B cell (primary cell): ENCODE measurements around the gene XRCC3. TPM values are rescaled to one million over a fixed set of nuclear protein-coding genes. Genes with fewer than 3 reads are reported as not detected.

Experiments
- ATAC-seq: fragments of 200-7000 bp; cut with Tn5 transposase; one replicate; pipeline ENCODE4 v1.10.0; 2021; ENCODE audit warnings: low read depth, mild to moderate bottlenecking, moderate number of reproducible peaks, moderate library complexity
- CTCF ChIA-PET: fragments of 350-600 bp; sonication (Branson Sonifier 250); formaldehyde crosslinking; loops from one replicate; lab custom pipeline; 2021; ENCODE audit warnings: antibody characterized with exemption, inconsistent platforms; lab: Charles Lee
- POLR2A ChIA-PET: fragments of 350-600 bp; sonication (Branson Sonifier 250); formaldehyde crosslinking; loops from one replicate; lab custom pipeline; 2021; ENCODE audit warnings: antibody characterized with exemption; lab: Charles Lee
- DNase-seq: peaks from one replicate; pipeline ENCODE4 v3.0.0; 2013
- H2AFZ ChIP-seq: 2 replicates; pipeline ENCODE4 v1.6.1; 2012; ENCODE audit warnings: mild to moderate bottlenecking, low read depth, low read length; ENCODE audit not compliant: insufficient read depth, poor library complexity, severe bottlenecking
- H3K27ac ChIP-seq, 2 donors: 1 replicate in 1 of 2; 2 replicates in 1 of 2; pipeline ENCODE4 v1.5.1; 2012 to 2013; ENCODE audit warnings: low read length in 2 of 2, mild to moderate bottlenecking in 2 of 2, moderate library complexity in 1 of 2
- H3K27me3 ChIP-seq, 4 experiments: fragments of 200-600 bp in 1 of 4; sonication (generic) in 1 of 4; replicated peaks in 1 of 4; 1 replicate in 2 of 4; 2 replicates in 2 of 4; pipeline versions ENCODE4 v1.6.1 to v1.7.0; 2013 to 2016; ENCODE audit warnings: low read length in 3 of 4, mild to moderate bottlenecking in 2 of 4, mixed read lengths in 1 of 4, moderate library complexity in 1 of 4; ENCODE audit not compliant: insufficient read depth in 4 of 4, control insufficient read depth in 3 of 4; ENCODE audit errors: control extremely low read depth in 1 of 4
- H3K36me3 ChIP-seq, 2 experiments: replicated peaks in 1 of 2; 1 replicate in 1 of 2; 2 replicates in 1 of 2; pipeline versions ENCODE4 v1.6.1 to v1.7.1; 2013; ENCODE audit warnings: low read length in 1 of 2; ENCODE audit not compliant: insufficient read depth in 2 of 2, control insufficient read depth in 1 of 2; ENCODE audit errors: control extremely low read depth in 1 of 2, extremely low read depth in 1 of 2
- H3K4me1 ChIP-seq, 2 donors: fragments of 200-600 bp in 1 of 2; sonication (generic) in 1 of 2; 1 replicate in 1 of 2; 2 replicates in 1 of 2; pipeline versions ENCODE4 v1.5.1 to v1.6.1; 2013 to 2017; ENCODE audit warnings: low read length in 2 of 2; ENCODE audit not compliant: control insufficient read depth in 2 of 2, insufficient read depth in 2 of 2
- H3K4me2 ChIP-seq: replicated peaks from 2 replicates; pipeline ENCODE3; 2012; ENCODE audit warnings: mild to moderate bottlenecking, low read depth, low read length; ENCODE audit not compliant: poor library complexity, severe bottlenecking
- H3K4me3 ChIP-seq, 5 experiments: fragments of 200-600 bp in 1 of 5; sonication (generic) in 1 of 5; 1 replicate in 3 of 5; 2 replicates in 2 of 5; pipeline versions ENCODE4 v1.5.1 to v1.7.0; 2011 to 2016; ENCODE audit warnings: low read length in 4 of 5, mild to moderate bottlenecking in 4 of 5, low read depth in 2 of 5, control low read depth in 1 of 5, moderate library complexity in 1 of 5; ENCODE audit not compliant: insufficient read depth in 1 of 5; ENCODE audit errors: control extremely low read depth in 1 of 5, extremely low read depth in 1 of 5
- H3K79me2 ChIP-seq: fragments of 200-600 bp; sonication (generic); one replicate; pipeline ENCODE4 v1.6.0; 2016; ENCODE audit warnings: low read length; ENCODE audit not compliant: control insufficient read depth, insufficient read depth
- H3K9ac ChIP-seq: fragments of 200-600 bp; sonication (generic); 2 replicates; pipeline ENCODE4 v1.6.1; 2017; ENCODE audit warnings: mild to moderate bottlenecking, low read length, moderate library complexity
- H3K9me3 ChIP-seq, 3 donors: one replicate each; pipeline versions ENCODE4 v1.6.1 to v1.7.1; 2013; ENCODE audit warnings: low read length in 2 of 3; ENCODE audit not compliant: control insufficient read depth in 2 of 3, insufficient read depth in 1 of 3; ENCODE audit errors: control extremely low read depth in 1 of 3
- H4K20me1 ChIP-seq: 2 replicates; pipeline ENCODE4 v1.6.0; 2012; ENCODE audit warnings: mild to moderate bottlenecking, low read length; ENCODE audit not compliant: insufficient read depth, control insufficient read depth, poor library complexity, severe bottlenecking
- H3K27ac Mint-ChIP-seq: one replicate; pipeline ENCODE4 v1.8.0; 2021; ENCODE audit warnings: mixed read lengths
- H3K27me3 Mint-ChIP-seq: one replicate; pipeline ENCODE4 v1.8.0; 2021; ENCODE audit warnings: mixed read lengths
- H3K4me1 Mint-ChIP-seq: one replicate; pipeline ENCODE4 v1.8.0; 2021; ENCODE audit warnings: mixed read lengths
- H3K4me3 Mint-ChIP-seq: one replicate; pipeline ENCODE4 v1.8.0; 2021; ENCODE audit warnings: mixed read lengths
- H3K9me3 Mint-ChIP-seq: one replicate; pipeline ENCODE4 v1.8.0; 2022; ENCODE audit warnings: mixed read lengths; ENCODE audit not compliant: insufficient read depth
- EZH2 ChIP-seq: IDR thresholded peaks from 2 replicates; pipeline ENCODE4 v1.6.1; 2012; ENCODE audit warnings: borderline replicate concordance, low read depth, mild to moderate bottlenecking, moderate library complexity, low read length; ENCODE audit not compliant: insufficient read depth, poor library complexity, severe bottlenecking
- WGBS: methylation state at CpG from one replicate; pipeline ENCODE4 v1.1.5; 2013; ENCODE audit warnings: missing lambda C conversion rate; ENCODE audit not compliant: insufficient coverage; 5-methylcytosine and 5-hydroxymethylcytosine counted together
- intact Hi-C: fragments of 100-400 bp; cut with micrococcal nuclease; formaldehyde crosslinking; loops from one replicate; pipeline ENCODE4 v1.10.0; 2022
- polyA plus RNA-seq: library from polyadenylated mRNA; depleted of rRNA; stranded (reverse); fragments of >200 nt; gene quantifications from 2 replicates; pipeline ENCODE4 v1.2.3, GENCODE V29; 2012
- total RNA-seq, 2 donors: library from RNA; stranded (reverse); fragments of 120-200 nt in 1 of 2; gene quantifications; 1 replicate in 1 of 2; 2 replicates in 1 of 2; pipeline versions ENCODE4 v1.2.3 to v1.2.4, GENCODE V29; 2013 to 2022
- TF ChIP-seq, protein P1 (sequence below): fragments of 200-600 bp; IDR thresholded peaks from one replicate; pipeline ENCODE4 v1.8.0; 2022; ENCODE audit warnings: antibody characterized with exemption, mild to moderate bottlenecking

XRCC3 gene
- total and polyA plus RNA-seq, 2 donors (not counting 1 experiment from before 2014, with no cell fraction given), result 18.0 to 19.7 TPM

DNA sequence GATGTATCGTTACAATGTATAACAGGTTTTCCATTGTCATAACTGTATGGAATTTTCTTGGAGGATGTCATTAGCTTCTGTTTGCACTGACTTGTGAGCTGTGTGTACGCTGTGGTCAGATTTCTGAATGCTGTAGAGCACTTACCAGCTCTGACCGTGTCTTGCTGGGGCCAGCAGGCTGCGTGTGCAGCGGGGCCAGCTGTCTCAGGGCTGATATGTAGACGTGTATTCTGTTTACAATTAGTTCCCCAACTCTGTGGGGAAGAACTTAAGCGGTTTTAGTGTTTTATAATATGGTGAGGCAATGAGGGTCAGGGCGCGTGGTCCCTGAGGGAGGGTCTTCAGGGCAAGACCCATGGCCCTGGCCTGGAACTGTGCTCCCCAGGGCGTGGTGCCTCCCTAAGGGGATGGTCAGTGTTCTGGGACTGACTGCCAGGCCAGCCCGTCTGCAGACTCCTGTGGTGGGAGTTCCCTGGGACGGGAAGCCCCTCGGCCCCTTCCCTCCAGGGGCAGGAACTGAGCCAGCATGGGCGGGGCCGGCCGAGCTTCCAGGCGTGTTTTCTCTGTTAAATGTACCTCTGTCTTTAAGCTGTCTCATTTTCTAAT is 18.7 kb downstream of the XRCC3 start:
- intact Hi-C loops, result loop anchor here (5.0 kb wide), 1 partner anchor 69 kb away; the partner anchor contains the start of gene KLC1
- H3K36me3 ChIP-seq, result peaks cover 0 to 41% of the 10 kb centered on the region in 2 experiments
- peaks cover 43% of the 10 kb centered on the region for H4K20me1 ChIP-seq
- no peak overlapping the region for H3K4me3 Mint-ChIP-seq
- no peak for TF ChIP-seq EZH2
- TF ChIP-seq, protein P1, sequence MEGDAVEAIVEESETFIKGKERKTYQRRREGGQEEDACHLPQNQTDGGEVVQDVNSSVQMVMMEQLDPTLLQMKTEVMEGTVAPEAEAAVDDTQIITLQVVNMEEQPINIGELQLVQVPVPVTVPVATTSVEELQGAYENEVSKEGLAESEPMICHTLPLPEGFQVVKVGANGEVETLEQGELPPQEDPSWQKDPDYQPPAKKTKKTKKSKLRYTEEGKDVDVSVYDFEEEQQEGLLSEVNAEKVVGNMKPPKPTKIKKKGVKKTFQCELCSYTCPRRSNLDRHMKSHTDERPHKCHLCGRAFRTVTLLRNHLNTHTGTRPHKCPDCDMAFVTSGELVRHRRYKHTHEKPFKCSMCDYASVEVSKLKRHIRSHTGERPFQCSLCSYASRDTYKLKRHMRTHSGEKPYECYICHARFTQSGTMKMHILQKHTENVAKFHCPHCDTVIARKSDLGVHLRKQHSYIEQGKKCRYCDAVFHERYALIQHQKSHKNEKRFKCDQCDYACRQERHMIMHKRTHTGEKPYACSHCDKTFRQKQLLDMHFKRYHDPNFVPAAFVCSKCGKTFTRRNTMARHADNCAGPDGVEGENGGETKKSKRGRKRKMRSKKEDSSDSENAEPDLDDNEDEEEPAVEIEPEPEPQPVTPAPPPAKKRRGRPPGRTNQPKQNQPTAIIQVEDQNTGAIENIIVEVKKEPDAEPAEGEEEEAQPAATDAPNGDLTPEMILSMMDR, result no peak
- peaks cover 52 to 61% of the 10 kb centered on the region in 2 donors for H3K4me1 ChIP-seq
- no peak for ATAC-seq
- H3K27me3 ChIP-seq, result no peaks in the 10 kb centered on the region
- peak overlapping the region; percentile 77 for H3K27ac Mint-ChIP-seq
- H3K79me2 ChIP-seq, result peaks cover 11% of the 10 kb centered on the region
- H3K9me3 ChIP-seq, result no peaks in the 10 kb centered on the region
- 55% methylated on average over 15 of the region's 17 CpGs for WGBS
- no peaks in the 10 kb centered on the region for H3K27me3 Mint-ChIP-seq
- ChIA-PET CTCF (interaction anchor here (1.3 kb wide), 1 partner anchor 10 kb away, joined by 3 read pairs; no protein-coding TSS in a partner anchor), POLR2A (no interaction called here)
- DNase-seq, result peak; percentile 10
- H3K4me3 ChIP-seq, result no peak overlapping the region
- peaks cover 62% of the 10 kb centered on the region for H3K4me1 Mint-ChIP-seq
- H3K4me2 ChIP-seq, result peak overlapping the region; percentile 42
- no peaks in the 10 kb centered on the region for H3K9me3 Mint-ChIP-seq
- H2AFZ ChIP-seq, result no peak overlapping the region
- no peak overlapping the region for H3K9ac ChIP-seq
- H3K27ac ChIP-seq, result peak overlapping the region; percentile 10 to 45

DNA sequence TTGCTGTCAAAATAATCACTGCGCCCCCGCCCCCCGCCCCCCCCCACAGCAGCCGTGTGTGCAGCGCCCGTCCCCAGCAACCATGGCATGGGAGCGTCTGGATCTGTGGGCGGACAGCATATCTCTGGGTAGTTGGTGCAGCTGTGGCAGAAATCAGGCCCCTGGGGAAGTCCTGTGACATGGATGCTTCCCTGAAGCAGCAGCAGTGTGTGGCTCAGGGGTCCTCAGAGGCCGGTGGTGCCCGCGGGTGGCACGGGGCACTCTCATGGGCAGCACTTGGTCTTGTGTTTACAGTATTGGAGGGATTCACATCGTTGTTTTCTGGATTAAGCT is 19.2 kb downstream of the XRCC3 start:
- peaks cover 41% of the 10 kb centered on the region for H4K20me1 ChIP-seq
- WGBS, result 49% methylated on average over 7 of the region's 13 CpGs
- peaks cover 0 to 41% of the 10 kb centered on the region in 2 experiments for H3K36me3 ChIP-seq
- Mint-ChIP-seq H3K27ac (peak overlapping the region; percentile 77), H3K9me3 (no peaks in the 10 kb centered on the region), H3K27me3 (no peaks in the 10 kb centered on the region), H3K4me3 (no peak overlapping the region), H3K4me1 (peaks cover 62% of the 10 kb centered on the region)
- H3K4me2 ChIP-seq, result peak overlapping the region; percentile 42
- H3K79me2 ChIP-seq, result peaks cover 11% of the 10 kb centered on the region
- H3K27me3 ChIP-seq, result no peaks in the 10 kb centered on the region
- CTCF ChIA-PET, result interaction anchor here (1.3 kb wide), 1 partner anchor 9 kb away, joined by 3 read pairs; no protein-coding TSS in a partner anchor
- ATAC-seq (no peak), DNase-seq (no peak)
- intact Hi-C loops, result loop anchor here (5.0 kb wide), 1 partner anchor 69 kb away; the partner anchor contains the start of gene KLC1
- no peak for TF ChIP-seq EZH2
- TF ChIP-seq, protein P1, result no peak
- peak overlapping the region in 1 of 2 donors; percentile 45 for H3K27ac ChIP-seq
- no peak overlapping the region for H2AFZ ChIP-seq
- no peak overlapping the region for H3K9ac ChIP-seq
- peaks cover 52 to 61% of the 10 kb centered on the region in 2 donors for H3K4me1 ChIP-seq
- no peak overlapping the region for H3K4me3 ChIP-seq
- POLR2A ChIA-PET, result no interaction called here
- H3K9me3 ChIP-seq, result no peaks in the 10 kb centered on the region
